Epidermal melanocyte (primary cell): ENCODE data around the gene SND1.
"Not testable (repeated sequence)": the region's sequence is repeated elsewhere in the genome, so short reads cannot be mapped to it uniquely, and the experiment has no call there.

ENCODE experiments used
- DNase-seq: peaks from one replicate; pipeline ENCODE4 v3.0.0; 2011; ENCODE audit warnings: low spot score; ENCODE audit not compliant: insufficient read length

Gene SND1

DNA sequence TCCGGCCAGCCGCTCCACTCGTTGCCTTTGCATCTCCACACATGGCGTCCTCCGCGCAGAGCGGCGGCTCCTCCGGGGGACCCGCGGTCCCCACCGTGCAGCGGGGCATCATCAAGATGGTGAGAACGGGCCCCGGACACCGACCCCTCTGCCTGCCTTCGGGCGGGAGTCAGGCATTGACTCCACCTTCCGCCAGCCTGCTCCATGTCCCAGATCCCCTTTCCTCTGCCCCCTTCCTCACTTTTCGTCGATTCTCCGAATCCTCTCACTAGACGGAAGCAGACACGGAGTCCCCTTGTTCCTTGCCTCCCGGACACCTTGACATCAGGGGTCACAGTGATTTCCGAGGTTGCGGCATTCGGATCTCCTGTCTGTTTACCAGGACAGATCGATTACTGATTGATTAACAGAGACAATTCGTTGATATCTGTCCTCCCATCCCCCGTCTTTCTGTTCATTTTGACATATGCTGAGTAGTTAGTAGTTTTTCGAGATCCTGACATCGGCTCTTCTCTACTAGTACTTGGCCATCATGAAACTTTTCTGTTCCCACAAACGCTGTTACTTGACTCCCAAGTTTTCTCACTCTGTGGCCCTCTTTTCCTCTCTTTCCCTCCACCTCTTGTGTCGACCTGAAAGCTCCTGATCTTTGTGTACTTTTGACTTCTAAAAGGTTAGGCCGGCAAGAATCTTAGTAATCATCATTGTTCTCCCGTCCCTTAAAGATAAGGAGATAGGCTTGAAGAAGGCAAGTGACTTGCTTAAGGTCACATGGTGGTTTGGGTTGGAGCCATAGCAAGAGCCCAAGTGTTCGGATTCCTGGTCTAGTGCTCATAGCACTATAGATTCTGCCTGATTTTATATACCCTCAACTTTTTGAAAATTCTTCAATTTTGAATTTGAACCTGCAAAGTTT lies 597 bp downstream of the SND1 start:
- DNase-seq: no peak

DNA sequence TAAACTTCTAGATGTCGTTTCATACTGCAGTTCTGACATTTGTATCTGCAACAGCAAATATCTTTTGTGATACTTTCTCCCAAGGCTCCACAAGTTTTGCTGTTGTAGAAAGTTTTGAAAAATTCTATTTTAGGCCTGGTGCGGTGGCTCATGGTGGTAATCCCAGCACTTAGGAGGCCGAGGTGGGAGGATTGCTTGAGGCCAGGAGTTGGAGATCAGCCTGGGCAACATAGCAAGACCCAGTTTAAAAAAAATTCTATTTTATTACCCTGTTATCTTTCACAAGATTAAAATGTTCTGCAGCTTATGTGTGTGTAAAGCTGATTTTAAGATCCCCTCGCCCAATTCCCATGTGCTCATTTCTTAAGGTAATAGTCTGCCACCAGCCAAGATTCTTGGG lies 1.4 kb downstream of the SND1 start:
- DNase-seq: no peak

GRCh38 chr7:127654404-127655394 lies 2.7 kb downstream of the SND1 start:
- DNase-seq: no peak

DNA sequence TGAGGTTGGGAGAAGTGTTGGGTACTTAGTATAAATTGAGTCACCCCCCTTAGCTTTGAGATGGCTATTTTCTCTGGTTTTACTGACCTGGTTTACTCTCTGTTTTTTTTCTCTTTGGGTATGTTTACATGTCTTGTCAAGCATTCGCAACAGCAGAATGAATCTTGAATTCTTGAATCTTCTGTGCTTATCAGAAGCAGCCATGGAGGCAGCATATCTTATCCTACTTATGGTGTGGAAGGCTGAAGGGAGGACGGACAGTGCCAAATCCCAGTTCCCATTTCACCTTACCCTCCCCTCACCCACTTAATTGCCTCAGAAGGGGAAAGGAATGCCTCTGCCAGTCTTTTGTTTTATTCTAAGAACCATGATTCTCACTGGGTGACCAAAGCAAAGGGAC lies 3.7 kb downstream of the SND1 start:
- DNase-seq: no peak

DNA sequence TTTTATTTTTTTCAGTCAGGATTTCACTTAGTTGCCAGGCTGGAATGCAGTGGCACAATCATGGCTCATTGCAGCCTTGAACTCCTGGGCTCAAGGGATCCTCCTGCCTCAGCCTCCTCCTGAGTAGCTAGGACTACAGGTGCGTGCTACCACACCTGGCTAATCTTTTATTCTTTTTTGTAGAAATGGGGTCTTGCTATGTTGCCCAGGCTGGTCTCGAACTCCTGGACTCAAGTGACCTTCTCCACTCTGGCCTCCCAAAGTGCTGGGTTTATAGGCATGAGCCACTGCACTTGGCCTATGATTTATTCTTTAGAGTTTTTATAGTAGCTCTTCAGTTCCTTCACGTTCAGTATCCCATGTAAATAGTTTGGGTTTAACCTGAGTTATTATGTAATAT lies 5.5 kb downstream of the SND1 start:
- no peak for DNase-seq

DNA sequence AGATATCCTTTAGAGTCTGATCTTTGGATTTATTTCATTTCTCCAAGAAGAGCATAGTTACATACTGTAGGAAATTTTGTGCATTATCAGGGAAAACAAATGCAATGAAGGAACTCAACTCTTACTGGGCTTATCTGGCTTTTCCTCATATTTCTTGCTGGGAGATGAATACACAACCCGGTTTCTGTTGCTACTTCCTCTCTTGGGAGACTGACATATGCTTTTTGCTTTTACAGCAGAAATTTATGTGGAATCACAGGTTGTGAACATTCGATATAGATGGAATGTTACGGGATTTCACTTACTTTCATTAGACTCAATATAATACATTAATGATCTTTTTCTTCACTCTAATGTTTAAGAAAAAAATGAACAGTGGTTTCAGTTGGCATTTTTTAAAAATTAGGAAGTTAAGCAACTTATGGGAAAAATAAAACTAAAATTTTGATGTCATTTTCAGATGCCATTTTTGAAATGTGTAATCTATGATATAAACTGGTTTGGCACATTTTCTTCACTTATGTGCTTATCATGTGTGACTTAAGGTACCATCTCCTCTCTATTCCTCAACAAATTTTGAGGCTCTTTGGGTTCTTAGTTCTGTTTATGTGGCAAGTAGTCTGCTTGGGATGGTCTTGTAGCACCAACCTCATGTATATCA lies 7.1 kb downstream of the SND1 start:
- no peak for DNase-seq

DNA sequence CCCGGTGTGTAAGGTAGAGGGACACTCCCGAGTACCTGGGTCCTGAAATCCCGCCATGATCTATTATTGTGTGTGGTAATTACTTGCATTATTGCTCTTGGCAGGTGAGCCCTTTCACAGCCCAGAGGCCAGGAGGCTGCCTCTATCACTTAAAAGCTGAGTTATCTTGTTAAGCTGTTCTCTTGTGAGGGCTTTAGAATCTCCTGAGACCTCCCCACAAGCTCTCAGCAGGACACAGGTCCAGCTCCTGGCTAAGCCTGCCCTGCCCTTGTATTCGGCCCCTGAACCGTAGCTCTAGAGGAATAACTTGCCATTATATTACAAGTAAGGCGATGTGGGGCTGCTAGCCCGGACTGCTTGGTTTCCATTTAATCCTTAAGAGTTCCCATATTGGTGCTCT lies 13.9 kb downstream of the SND1 start:
- DNase-seq: no peak

GRCh38 chr7:127666602-127667001 lies 14.6 kb downstream of the SND1 start:
- DNase-seq: no peak

- DNase-seq: no peak
These were observed 15.2 kb downstream of the SND1 start for GRCh38 chr7:127667017-127667670.

GRCh38 chr7:127667759-127668530 lies 16.0 kb downstream of the SND1 start:
- no peak for DNase-seq

DNA sequence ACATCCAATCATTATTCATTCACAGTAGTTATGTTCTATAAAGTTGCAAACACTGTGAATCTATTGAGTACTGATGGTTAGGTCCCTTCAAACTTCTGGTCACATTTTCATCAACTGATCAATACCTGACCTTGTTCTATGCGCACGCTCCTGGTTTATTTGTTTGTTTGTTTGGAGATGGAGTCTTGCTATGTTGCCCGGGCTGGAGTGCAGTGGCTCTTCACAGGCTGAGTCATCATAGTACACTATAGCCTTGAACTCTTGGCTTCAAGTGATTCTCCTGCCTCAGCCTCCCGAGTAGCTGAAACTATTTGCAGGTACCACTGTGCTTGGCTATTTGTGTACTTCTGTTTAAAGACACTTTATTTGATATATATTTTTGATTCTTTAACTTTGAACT lies 19.3 kb downstream of the SND1 start:
- no peak for DNase-seq

GRCh38 chr7:127673902-127674301 lies 21.9 kb downstream of the SND1 start:
- DNase-seq: no peak

GRCh38 chr7:127674361-127674760 lies 22.4 kb downstream of the SND1 start:
- no peak for DNase-seq

- DNase-seq: not testable (repeated sequence)
These were observed 22.9 kb downstream of the SND1 start for GRCh38 chr7:127674923-127675322.

- no peak for DNase-seq
These were observed 23.7 kb downstream of the SND1 start for GRCh38 chr7:127675721-127676120.

- DNase-seq: no peak
These were observed 25.6 kb downstream of the SND1 start for GRCh38 chr7:127677433-127678230.

GRCh38 chr7:127678337-127678736 lies 26.3 kb downstream of the SND1 start:
- DNase-seq: no peak

DNA sequence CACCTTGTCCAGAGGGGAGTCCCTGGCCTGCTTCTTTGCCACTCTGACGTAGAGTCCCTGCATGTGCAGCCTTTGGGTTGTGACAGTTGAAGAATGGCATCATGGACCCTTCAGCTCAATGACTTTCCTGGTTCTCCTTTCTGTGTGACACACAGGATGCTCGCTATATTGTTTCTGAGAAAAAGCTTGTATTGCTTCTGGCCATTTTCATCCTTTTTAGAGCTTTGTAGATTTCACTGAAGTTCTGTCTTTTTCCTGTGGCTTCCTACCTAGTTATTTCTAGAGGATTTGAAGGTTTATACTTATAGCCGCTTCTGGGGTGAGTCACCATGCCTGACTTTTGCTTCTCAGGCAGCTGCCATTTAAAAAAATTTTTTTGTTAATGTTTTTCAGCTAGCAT lies 27.0 kb downstream of the SND1 start:
- no peak for DNase-seq

- no peak for DNase-seq
These were observed 29.0 kb downstream of the SND1 start for GRCh38 chr7:127680983-127681382.
